22Rv1 (cell line): Measurements from ENCODE around the gene NTN4.
"Not testable (repeated sequence)": the region's sequence is repeated elsewhere in the genome, so short reads cannot be mapped to it uniquely, and the experiment has no call there.

Experiments
- H3K27ac ChIP-seq: fragments of 450-650 bp; 2 replicates; pipeline ENCODE4 v1.5.1; 2017
- CTCF ChIP-seq: fragments of 450-650 bp; IDR thresholded peaks from 2 replicates; pipeline ENCODE4 v1.5.1; 2017; ENCODE audit warnings: mild to moderate bottlenecking
- ZFX ChIP-seq: fragments of 450-650 bp; IDR thresholded peaks from 2 replicates; pipeline ENCODE4 v1.6.1; 2017; ENCODE audit warnings: antibody characterized with exemption, borderline replicate concordance

NTN4 gene

GRCh38 chr12:95621725-95622124, 168.8 kb downstream of the NTN4 start:
- TF ChIP-seq CTCF, result no peak
- no peak for TF ChIP-seq ZFX

GRCh38 chr12:95620171-95620570, 170.4 kb downstream of the NTN4 start:
- TF ChIP-seq CTCF (no peak), ZFX (no peak)

More at GRCh38 chr12:95621725-95622124, 168.8 kb downstream of the NTN4 start:
- H3K27ac ChIP-seq, result no peak overlapping the region

GRCh38 chr12:95616470-95616869, 174.1 kb downstream of the NTN4 start:
- not testable (repeated sequence) for H3K27ac ChIP-seq

More at GRCh38 chr12:95620171-95620570, 170.4 kb downstream of the NTN4 start:
- H3K27ac ChIP-seq, result no peak overlapping the region

GRCh38 chr12:95615749-95616148, 174.8 kb downstream of the NTN4 start:
- TF ChIP-seq ZFX (no peak), CTCF (no peak)
- H3K27ac ChIP-seq, result no peak overlapping the region

- TF ChIP-seq CTCF, result no peak
- no peak for TF ChIP-seq ZFX
- H3K27ac ChIP-seq, result no peak overlapping the region
Measured at GRCh38 chr12:95614390-95614982, 176.1 kb downstream of the NTN4 start.

- no peak for TF ChIP-seq CTCF
- no peak for TF ChIP-seq ZFX
- no peak overlapping the region for H3K27ac ChIP-seq
Measured at GRCh38 chr12:95613021-95613420, 177.5 kb downstream of the NTN4 start.

- H3K27ac ChIP-seq, result peak overlapping the region; percentile 14
- no peak for TF ChIP-seq CTCF
- TF ChIP-seq ZFX, result no peak
Measured at GRCh38 chr12:95611676-95612309, 178.8 kb downstream of the NTN4 start.
